GM13976 (cell line): Measurements from ENCODE around the gene RPS21.

ENCODE experiments used
- DNase-seq: peaks from one replicate; pipeline ENCODE4 v3.0.0; 2012; ENCODE audit warnings: low spot score
- in situ Hi-C: fragments of 300-500 bp; cut with MboI; formaldehyde crosslinking; loops from one replicate; pipeline ENCODE4 v1.12.0; 2022; ENCODE audit warnings: low sequenced_read_pairs, mixed read lengths, inconsistent platforms; ENCODE audit not compliant: unreplicated experiment
- TF ChIP-seq, protein P1 (sequence below): IDR thresholded peaks from 2 replicates; pipeline ENCODE4 v1.5.1; 2012; ENCODE audit warnings: borderline replicate concordance, mild to moderate bottlenecking; ENCODE audit not compliant: insufficient read depth; ENCODE audit errors: extremely low read depth, missing control alignments, control extremely low read depth

Gene RPS21

DNA sequence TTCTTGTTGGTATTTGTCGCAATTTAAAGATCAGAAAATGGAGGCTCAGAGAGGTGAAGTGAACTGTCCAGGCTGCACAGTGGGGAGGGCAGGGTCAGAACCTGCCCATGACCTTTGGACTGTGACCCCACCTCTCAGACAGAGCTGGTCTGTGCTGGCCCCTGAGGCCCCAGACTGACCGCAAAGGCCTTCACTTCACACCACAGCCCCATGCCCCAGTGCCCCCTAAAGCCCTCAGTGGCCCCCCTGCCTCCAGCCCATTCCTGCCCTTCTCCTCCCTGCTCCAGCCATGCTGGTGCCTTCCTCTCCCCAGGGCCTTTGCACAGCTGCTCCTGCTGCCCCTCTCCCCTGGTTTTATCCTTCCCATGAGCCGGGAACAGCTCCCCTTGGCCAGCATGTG, 49.8 kb downstream of the RPS21 start:
- in situ Hi-C loops, result no loop called here
- no peak for DNase-seq
- TF ChIP-seq, protein P1, sequence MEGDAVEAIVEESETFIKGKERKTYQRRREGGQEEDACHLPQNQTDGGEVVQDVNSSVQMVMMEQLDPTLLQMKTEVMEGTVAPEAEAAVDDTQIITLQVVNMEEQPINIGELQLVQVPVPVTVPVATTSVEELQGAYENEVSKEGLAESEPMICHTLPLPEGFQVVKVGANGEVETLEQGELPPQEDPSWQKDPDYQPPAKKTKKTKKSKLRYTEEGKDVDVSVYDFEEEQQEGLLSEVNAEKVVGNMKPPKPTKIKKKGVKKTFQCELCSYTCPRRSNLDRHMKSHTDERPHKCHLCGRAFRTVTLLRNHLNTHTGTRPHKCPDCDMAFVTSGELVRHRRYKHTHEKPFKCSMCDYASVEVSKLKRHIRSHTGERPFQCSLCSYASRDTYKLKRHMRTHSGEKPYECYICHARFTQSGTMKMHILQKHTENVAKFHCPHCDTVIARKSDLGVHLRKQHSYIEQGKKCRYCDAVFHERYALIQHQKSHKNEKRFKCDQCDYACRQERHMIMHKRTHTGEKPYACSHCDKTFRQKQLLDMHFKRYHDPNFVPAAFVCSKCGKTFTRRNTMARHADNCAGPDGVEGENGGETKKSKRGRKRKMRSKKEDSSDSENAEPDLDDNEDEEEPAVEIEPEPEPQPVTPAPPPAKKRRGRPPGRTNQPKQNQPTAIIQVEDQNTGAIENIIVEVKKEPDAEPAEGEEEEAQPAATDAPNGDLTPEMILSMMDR, result no peak

DNA sequence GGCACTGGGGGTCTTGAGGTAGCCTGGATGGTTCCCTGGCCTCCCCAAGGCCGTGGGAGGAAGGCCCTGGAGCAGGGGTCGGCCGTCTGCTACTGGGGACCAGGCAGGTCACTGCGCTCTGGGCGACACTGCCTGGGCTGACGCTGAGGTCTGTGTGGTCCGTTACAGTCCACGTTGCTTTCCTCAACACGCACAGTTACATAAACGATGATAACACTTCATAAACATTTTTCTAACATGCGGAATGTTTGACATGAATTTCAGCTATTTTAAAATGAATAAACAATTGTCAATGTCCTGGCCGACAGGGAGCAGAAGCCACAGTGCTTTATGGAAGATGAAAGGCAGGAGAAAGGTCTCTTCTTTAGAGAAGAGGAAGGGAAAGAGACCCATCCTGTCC, 50.6 kb downstream of the RPS21 start:
- DNase-seq, result no peak
- TF ChIP-seq, protein P1, result no peak
- in situ Hi-C loops, result no loop called here

DNA sequence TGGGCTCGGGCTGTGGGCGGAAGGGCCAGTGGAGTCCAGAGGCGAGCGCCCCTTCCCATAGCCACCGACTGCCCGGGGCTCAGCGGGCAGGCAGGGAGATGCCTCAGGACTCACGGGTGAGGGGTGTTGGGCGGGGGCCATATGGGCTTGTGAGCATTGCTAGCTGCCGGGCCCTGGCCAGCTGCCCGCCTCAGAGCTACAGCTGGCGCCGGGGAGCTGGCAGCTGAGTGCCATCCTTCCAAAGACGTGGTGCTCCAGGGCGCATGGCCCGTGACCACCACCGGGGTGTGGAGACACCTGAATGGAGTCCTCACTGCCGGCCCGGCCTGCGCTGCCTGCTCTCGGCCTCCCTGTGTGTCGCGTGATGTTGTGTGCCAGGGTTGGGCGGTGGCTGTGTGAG, 51.0 kb downstream of the RPS21 start:
- TF ChIP-seq, protein P1, result no peak
- in situ Hi-C loops, result no loop called here
- no peak for DNase-seq
